Heart left ventricle (tissue), 16 donors: ENCODE data around the gene CCL21. TPM values are rescaled to one million over a fixed set of nuclear protein-coding genes. Genes with fewer than 3 reads are reported as not detected.

ENCODE experiments used
- ATAC-seq, 4 donors: fragments of 200-7000 bp; cut with Tn5 transposase; one replicate each; pipeline ENCODE4 v1.9.1; 2020 to 2022; ENCODE audit warnings: moderate library complexity in 4 of 4, mild to moderate bottlenecking in 3 of 4, moderate number of reproducible peaks in 1 of 4
- DNase-seq, 5 donors: peaks; one replicate each; pipeline ENCODE4 v3.0.0-alpha.2; 2020
- H3K27ac ChIP-seq, 12 donors: fragments of 200-600 bp; sonication (generic) in 4 of 12; one replicate each; pipeline versions ENCODE4 v1.5.0 to v1.8.0; 2016 to 2022; ENCODE audit warnings: mild to moderate bottlenecking in 2 of 12
- H3K27me3 ChIP-seq, 9 donors: fragments of 200-600 bp; sonication (generic) in 2 of 9; one replicate each; pipeline versions ENCODE4 v1.5.1 to v1.8.0; 2016 to 2022; ENCODE audit warnings: mild to moderate bottlenecking in 3 of 9
- H3K36me3 ChIP-seq, 9 donors: fragments of 200-600 bp; sonication (generic) in 2 of 9; one replicate each; pipeline versions ENCODE4 v1.5.0 to v1.8.0; 2018 to 2022; ENCODE audit warnings: mild to moderate bottlenecking in 2 of 9
- H3K4me1 ChIP-seq, 12 donors: fragments of 200-600 bp; sonication (generic) in 4 of 12; one replicate each; pipeline versions ENCODE4 v1.5.0 to v1.8.0; 2016 to 2022; ENCODE audit warnings: mild to moderate bottlenecking in 3 of 12
- H3K4me3 ChIP-seq, 12 donors: fragments of 200-600 bp; sonication (generic) in 4 of 12; one replicate each; pipeline versions ENCODE4 v1.5.0 to v1.8.0; 2017 to 2022; ENCODE audit warnings: mild to moderate bottlenecking in 9 of 12, moderate library complexity in 4 of 12
- H3K9me3 ChIP-seq, 12 donors: fragments of 200-600 bp; sonication (generic) in 4 of 12; one replicate each; pipeline versions ENCODE4 v1.5.0 to v1.8.0; 2016 to 2022; ENCODE audit warnings: mild to moderate bottlenecking in 1 of 12
- CTCF ChIP-seq, 12 donors: fragments of 200-600 bp; sonication (generic) in 4 of 12; IDR thresholded peaks; one replicate each; pipeline versions ENCODE4 v1.5.0 to v1.8.0; 2018 to 2022; ENCODE audit warnings: antibody characterized with exemption in 12 of 12, mild to moderate bottlenecking in 5 of 12
- POLR2A ChIP-seq, 2 donors: fragments of 450-650 bp; IDR thresholded peaks; one replicate each; pipeline ENCODE4 v1.6.1; 2017; ENCODE audit warnings: antibody characterized with exemption in 2 of 2, mild to moderate bottlenecking in 2 of 2, moderate library complexity in 2 of 2
- WGBS, 4 donors: extraction: QIAGEN DNeasy Blood & Tissue Kit in 2 of 4; methylation state at CpG; one replicate each; pipeline versions ENCODE4 v1.1.5 to v1.1.7; 2013 to 2018; 5-methylcytosine and 5-hydroxymethylcytosine counted together
- intact Hi-C, 10 donors: fragments of 100-400 bp; cut with DNase I; formaldehyde crosslinking; loops; one replicate each; pipeline versions ENCODE4 v1.11.1 to v1.14.2; 2022
- polyA plus RNA-seq, 2 donors: library from polyadenylated mRNA; stranded (reverse); fragments of 200-250 nt; gene quantifications; one replicate each; pipeline ENCODE4 v1.2.3, GENCODE V29; 2013
- total RNA-seq, 9 donors: library from RNA; depleted of rRNA in 2 of 9; stranded (reverse); fragments of >200 nt in 2 of 9; fragmentation: NEBNext Ultra II Directional in 3 of 9; extraction: Animal tissue kit (Norgen Biotek cat#: 25700) in 3 of 9; gene quantifications; one replicate each; pipeline versions ENCODE4 v1.1.0 to v1.2.4, GENCODE V29; 2016 to 2023
- donor health status: ischemic (EF 13 %, LVEDD 7.1; RV severe dilation, severe dysfunction).
- donor health status: healthy with polysubstance abuse.
- donor health status: DM: no; HTN: yes; CAD: no.
- donor health status: DM: no; HTN: no; CAD: no.
- donor health status: ischemic (EF 25% LVEDD 6.9; RV normal size, moderate dysfunction).
- donor health status: ischemic (EF 25% LVEDD 5.7; RV mildly dilated, moderate dysfunction).
- donor health status: healthy.
- donor health status: DM: yes; HTN: yes; CAD: no.
- donor health status: ischemic (EF 35%, LVEDD 5.7; RV mildly dilated, moderate dysfunction).
- donor health status: nonischemic (EF 11% LVEDD 7.7; RV severe dilation, severe dysfunction).
- donor health status: DM: yes; HTN: yes; CAD: no.
- donor health status: PGD.
- donor health status: ischemic (EF 29% LVEDD 5.4; RV normal size, mild dysfunction).
- donor health status: nonischemic (EF 23%, LVEDD 6.1; RV moderate dilation, normal function).

The CCL21 gene
- total and polyA plus RNA-seq, 11 donors, result 1.3 to 156 (median 16.6) TPM

- TF ChIP-seq CTCF (IDR thresholded peaks at IDR 0.05) (peak in 11 of 12 donors; percentile 96 to 100 (median 98)), POLR2A (IDR thresholded peaks at IDR 0.05) (no peak)
- peak; percentile 79 to 91 (median 82) for DNase-seq
- Histone ChIP-seq H3K36me3 (no peaks in the 10 kb centered on the region), H3K27ac (peak overlapping the region; percentile 17 to 85 (median 77)), H3K9me3 (no peaks in the 10 kb centered on the region), H3K4me3 (peak overlapping the region; percentile 30 to 92 (median 74)), H3K27me3 (no peaks in the 10 kb centered on the region), H3K4me1 (peaks cover 0 to 15% (median 2%) of the 10 kb centered on the region in 12 donors)
- WGBS, 4 donors, result 3 to 5% (median 3%) methylated on average over 30 of the region's 30 CpGs
- intact Hi-C loops, result loop anchor here in 5 of 10 donors (1.0 to 10.0 kb wide), 7 partner anchors 35 to 163 kb away; partner anchors contain the start of genes RPP25L (in 3 of the 5) and IL11RA (in 1 of the 5)
- ATAC-seq, result peak; percentile 87 to 93 (median 90)
Measured at GRCh38 chr9:34701769-34702736, 7.9 kb downstream of the CCL21 start.

- WGBS, 4 donors, result 6 to 24% (median 7%) methylated on average over 20 to 52 of the region's 52 CpGs
- ATAC-seq (peak; percentile 63 to 95 (median 92)), DNase-seq (peak; percentile 73 to 87 (median 76))
- Histone ChIP-seq H3K27me3 (no peaks in the 10 kb centered on the region), H3K4me3 (peak overlapping the region; percentile 30 to 92 (median 74)), H3K4me1 (peaks cover 0 to 15% (median 2%) of the 10 kb centered on the region in 12 donors), H3K9me3 (no peaks in the 10 kb centered on the region), H3K36me3 (no peaks in the 10 kb centered on the region), H3K27ac (peak overlapping the region; percentile 17 to 85 (median 77))
- intact Hi-C loops, result loop anchor here in 4 of 10 donors (1.0 to 10.0 kb wide), 5 partner anchors 34 to 164 kb away; partner anchors contain the start of genes RPP25L (in 2 of the 4) and IL11RA (in 1 of the 4)
- peak in 1 of 2 donors; percentile 25 for TF ChIP-seq POLR2A (IDR thresholded peaks at IDR 0.05)
- TF ChIP-seq CTCF (IDR thresholded peaks at IDR 0.05), result peak; percentile 90 to 95 (median 92)
Measured at GRCh38 chr9:34701023-34701768, 8.7 kb downstream of the CCL21 start.

- Histone ChIP-seq H3K9me3 (no peaks in the 10 kb centered on the region), H3K27me3 (no peaks in the 10 kb centered on the region), H3K27ac (no peak overlapping the region), H3K36me3 (no peaks in the 10 kb centered on the region), H3K4me1 (peaks cover 0 to 13% (median 0%) of the 10 kb centered on the region in 12 donors), H3K4me3 (no peak overlapping the region)
- intact Hi-C loops, result loop anchor here in 1 of 10 donors (10.0 kb wide), 1 partner anchor 170 kb away; no protein-coding TSS in a partner anchor
- no peak for ATAC-seq
- TF ChIP-seq POLR2A (IDR thresholded peaks at IDR 0.05) (no peak), CTCF (IDR thresholded peaks at IDR 0.05) (no peak)
- DNase-seq, result no peak
Measured at GRCh38 chr9:34694811-34695210, 15.1 kb downstream of the CCL21 start.
